Endothelial cell of umbilical vein (primary cell): ENCODE measurements around the gene ASGR1. TPM values are rescaled to one million over a fixed set of nuclear protein-coding genes. Genes with fewer than 3 reads are reported as not detected.

Experiments used
- BruUV-seq: library from RNA; stranded (reverse); fragments of 400-500 nt; replicated peaks from 2 replicates; lab custom pipeline; 2021; lab: Mats Ljungman, UMichigan
- CTCF ChIA-PET: fragments of 300-600, 350-600 bp; sonication (Branson Sonifier 250); formaldehyde crosslinking; loops from one replicate; lab custom pipeline; 2021; ENCODE audit warnings: antibody characterized with exemption, inconsistent platforms; lab: Charles Lee
- POLR2A ChIA-PET: fragments of 300-600, 350-600 bp; sonication (Branson Sonifier 250); formaldehyde crosslinking; loops from one replicate; lab custom pipeline; 2021; ENCODE audit warnings: antibody characterized with exemption, inconsistent platforms; lab: Charles Lee
- DNase-seq: peaks from one replicate; pipeline ENCODE4 v3.0.0-alpha.2; 2011; ENCODE audit warnings: low read depth, low spot score
- FAIRE-seq: peaks from 2 replicates; lab custom pipeline; 2011; peaks lifted over from hg19 to GRCh38; lab: Jason Lieb, UNC
- H2AFZ ChIP-seq: 2 replicates; pipeline ENCODE4 v1.6.0; 2012; ENCODE audit warnings: low read depth, low read length, control low read depth, inconsistent platforms
- H3K27ac ChIP-seq: 2 replicates; pipeline ENCODE4 v1.5.1; 2011; ENCODE audit warnings: low read depth, mild to moderate bottlenecking, control low read depth, low read length, moderate library complexity; ENCODE audit not compliant: insufficient read depth
- H3K27me3 ChIP-seq, 2 experiments: 2 replicates each; pipeline versions ENCODE4 v1.6.0 to v1.6.1; 2011; ENCODE audit warnings: low read length in 2 of 2, mixed read lengths in 1 of 2; ENCODE audit not compliant: control insufficient read depth in 2 of 2, insufficient read depth in 2 of 2
- H3K36me3 ChIP-seq, 2 experiments: 2 replicates in 1 of 2; 3 replicates in 1 of 2; pipeline ENCODE4 v1.5.1; 2011; ENCODE audit warnings: low read length in 2 of 2, mild to moderate bottlenecking in 1 of 2, moderate library complexity in 1 of 2; ENCODE audit not compliant: control insufficient read depth in 2 of 2, insufficient read depth in 2 of 2; ENCODE audit errors: extremely low read depth in 1 of 2
- H3K4me1 ChIP-seq: 3 replicates; pipeline ENCODE4 v1.5.1; 2011; ENCODE audit warnings: mild to moderate bottlenecking, low read length; ENCODE audit not compliant: control insufficient read depth, insufficient read depth; ENCODE audit errors: extremely low read depth
- H3K4me2 ChIP-seq: 2 replicates; pipeline ENCODE4 v1.6.1; 2011; ENCODE audit warnings: low read length, control low read depth, mixed read lengths; ENCODE audit not compliant: insufficient read depth
- H3K4me3 ChIP-seq, 3 experiments: fragments of 200-600 bp in 1 of 3; sonication (generic), shearing (Covaris generic) in 1 of 3; replicated peaks in 1 of 3; 2 replicates each; pipeline ENCODE4 v1.5.1; 2011 to 2016; ENCODE audit warnings: control low read depth in 3 of 3, low read length in 3 of 3, mild to moderate bottlenecking in 2 of 3, inconsistent platforms in 1 of 3, low read depth in 1 of 3, moderate library complexity in 1 of 3; ENCODE audit not compliant: insufficient read depth in 1 of 3
- H3K79me2 ChIP-seq: 2 replicates; pipeline ENCODE4 v1.6.0; 2012; ENCODE audit warnings: low read length, inconsistent platforms; ENCODE audit not compliant: control insufficient read depth, insufficient read depth
- H3K9ac ChIP-seq: replicated peaks from 2 replicates; pipeline ENCODE3; 2011; ENCODE audit warnings: low read length, control low read depth; ENCODE audit not compliant: insufficient read depth; ENCODE audit errors: extremely low read depth
- H3K9me1 ChIP-seq: replicated peaks from 3 replicates; pipeline ENCODE4 v1.6.0; 2011; ENCODE audit warnings: mild to moderate bottlenecking, low read length; ENCODE audit not compliant: control insufficient read depth, insufficient read depth; ENCODE audit errors: extremely low read depth
- H3K9me3 ChIP-seq: replicated peaks from 2 replicates; pipeline ENCODE4 v1.5.1; 2012; ENCODE audit warnings: low read length, inconsistent platforms; ENCODE audit not compliant: control insufficient read depth, insufficient read depth
- H4K20me1 ChIP-seq: replicated peaks from 2 replicates; pipeline ENCODE3; 2011; ENCODE audit warnings: mild to moderate bottlenecking, low read length; ENCODE audit not compliant: control insufficient read depth, insufficient read depth; ENCODE audit errors: extremely low read depth
- CTCF ChIP-seq, 2 donors: IDR thresholded peaks; 1 replicate in 1 of 2; 2 replicates in 1 of 2; pipeline ENCODE4 v1.5.1; 2011; ENCODE audit warnings: low read length in 2 of 2, mild to moderate bottlenecking in 2 of 2, moderate library complexity in 2 of 2, control low read depth in 1 of 2, inconsistent platforms in 1 of 2, low read depth in 1 of 2; ENCODE audit not compliant: insufficient read depth in 1 of 2; ENCODE audit errors: extremely low read depth in 1 of 2
- EZH2 ChIP-seq: IDR thresholded peaks from 2 replicates; pipeline ENCODE4 v1.6.1; 2012; ENCODE audit warnings: borderline replicate concordance, low read depth, mild to moderate bottlenecking, moderate library complexity, low read length, inconsistent platforms; ENCODE audit not compliant: severe bottlenecking
- FOS ChIP-seq: IDR thresholded peaks from 2 replicates; pipeline ENCODE4 v1.6.1; 2011; ENCODE audit warnings: mild to moderate bottlenecking, low read length, moderate library complexity, borderline replicate concordance; ENCODE audit not compliant: insufficient read depth
- GATA2 ChIP-seq: IDR thresholded peaks from 2 replicates; pipeline ENCODE4 v1.7.0; 2011; ENCODE audit warnings: low read depth, mild to moderate bottlenecking, moderate library complexity, mixed read lengths, low read length; ENCODE audit not compliant: insufficient read length, insufficient read depth
- JUN ChIP-seq: IDR thresholded peaks from 2 replicates; pipeline ENCODE4 v1.6.1; 2011; ENCODE audit warnings: borderline replicate concordance, low read depth; ENCODE audit not compliant: insufficient read length, insufficient read depth
- MYC ChIP-seq: IDR thresholded peaks from one replicate; pipeline ENCODE4 v1.6.1; 2011; ENCODE audit warnings: mild to moderate bottlenecking, low read depth, low read length
- POLR2A ChIP-seq: IDR thresholded peaks from 2 replicates; pipeline ENCODE4 v1.6.1; 2012; ENCODE audit warnings: low read depth, mild to moderate bottlenecking, control low read depth, low read length
- POLR2AphosphoS5 ChIP-seq: IDR thresholded peaks from 2 replicates; pipeline ENCODE4 v1.6.1; 2012; ENCODE audit warnings: low read depth, mild to moderate bottlenecking, control low read depth, low read length, moderate library complexity; ENCODE audit not compliant: insufficient read depth
- dilution Hi-C: fragments of 300-500 bp; cut with MboI; formaldehyde crosslinking; loops from one replicate; pipeline ENCODE4 v1.15.0; 2019; ENCODE audit warnings: low sequenced_read_pairs; ENCODE audit not compliant: extremely low pct_ligation_motif_present
- intact Hi-C: fragments of 100-400 bp; cut with micrococcal nuclease; formaldehyde crosslinking; loops from one replicate; pipeline ENCODE4 v1.10.0; 2022
- polyA plus RNA-seq, 4 experiments: library from polyadenylated mRNA; depleted of rRNA in 3 of 4; stranded (reverse) in 3 of 4; unstranded in 1 of 4; fragments of >200 nt; gene quantifications; 2 replicates each; pipeline versions ENCODE4 v1.2.1 to v1.2.3, GENCODE V29; 2011 to 2012; ENCODE audit warnings: missing spikeins in 1 of 4
- total RNA-seq: library from RNA; stranded (reverse); gene quantifications from 2 replicates; pipeline ENCODE4 v1.2.3, GENCODE V29; 2021
- TF ChIP-seq, protein P1 (sequence below): IDR thresholded peaks from 2 replicates; pipeline ENCODE4 v1.6.1; 2011; ENCODE audit not compliant: insufficient read depth, insufficient read length

Gene ASGR1
- total and polyA plus RNA-seq, 2 donors (not counting 3 experiments of a cell fraction or from before 2014, with no cell fraction given): 10.2 to 12.5 TPM

DNA sequence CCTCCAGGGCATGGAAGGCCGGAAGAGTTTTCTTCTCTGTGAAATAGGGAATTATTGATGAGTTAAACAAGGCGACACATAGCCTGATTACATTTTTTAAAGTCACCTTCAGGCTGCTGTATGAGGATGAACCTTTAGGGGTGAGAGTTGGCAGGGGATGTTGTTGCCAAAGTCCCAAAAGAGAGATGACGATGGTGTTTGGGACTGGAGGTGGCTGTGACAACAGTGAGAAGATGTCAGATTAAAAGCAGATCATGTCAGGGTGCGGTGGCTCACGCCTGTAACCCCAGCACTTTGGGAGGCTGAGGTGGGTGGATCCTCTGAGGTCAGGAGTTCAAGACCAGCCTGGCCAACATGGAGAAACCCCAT, 47.8 kb downstream of the ASGR1 start:
- ChIA-PET POLR2A (no interaction called here), CTCF (interaction anchor here (1.1 to 10.9 kb wide), 5 partner anchors 34 to 220 kb away, joined by 3 to 223 read pairs (median 5); no protein-coding TSS in a partner anchor)
- no TSS peak for BruUV-seq

More for the DNA sequence above, 47.8 kb downstream of the ASGR1 start:
- FAIRE-seq (no peak), DNase-seq (no peak)
- dilution Hi-C loops (no loop called here), intact Hi-C loops (no loop called here)
- Histone ChIP-seq H3K4me2 (peak overlapping the region; percentile 25), H3K79me2 (no peaks in the 10 kb centered on the region), H2AFZ (peak overlapping the region; percentile 94), H3K4me3 (no peak overlapping the region), H3K9me1 (no peaks in the 10 kb centered on the region), H3K36me3 (no peaks in the 10 kb centered on the region), H4K20me1 (no peaks in the 10 kb centered on the region), H3K4me1 (peaks cover 28% of the 10 kb centered on the region), H3K27me3 (no peaks in the 10 kb centered on the region), H3K9ac (no peak overlapping the region), H3K27ac (no peak overlapping the region), H3K9me3 (no peaks in the 10 kb centered on the region)
- no peak for TF ChIP-seq FOS
- TF ChIP-seq EZH2: no peak
- no peak for TF ChIP-seq CTCF (IDR thresholded peaks at IDR 0.05; ENCODE audit: extremely low read depth in 1 of 2, insufficient read depth in 1 of 2, low read depth in 1 of 2, low read length in 2 of 2)
- no peak for TF ChIP-seq POLR2AphosphoS5
- TF ChIP-seq, protein P1, sequence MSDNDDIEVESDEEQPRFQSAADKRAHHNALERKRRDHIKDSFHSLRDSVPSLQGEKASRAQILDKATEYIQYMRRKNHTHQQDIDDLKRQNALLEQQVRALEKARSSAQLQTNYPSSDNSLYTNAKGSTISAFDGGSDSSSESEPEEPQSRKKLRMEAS: no peak
- TF ChIP-seq POLR2A: no peak
- TF ChIP-seq MYC: no peak
- no peak for TF ChIP-seq JUN
- TF ChIP-seq GATA2: no peak
